GM18870 (cell line): ENCODE results near the gene DENND1A.

Source experiments
- ATAC-seq: cut with Tn5 transposase; IDR thresholded peaks from one replicate; pipeline ENCODE4 v1.9.1; 2021; ENCODE audit warnings: moderate library complexity; ENCODE audit not compliant: unreplicated experiment

The DENND1A gene

DNA sequence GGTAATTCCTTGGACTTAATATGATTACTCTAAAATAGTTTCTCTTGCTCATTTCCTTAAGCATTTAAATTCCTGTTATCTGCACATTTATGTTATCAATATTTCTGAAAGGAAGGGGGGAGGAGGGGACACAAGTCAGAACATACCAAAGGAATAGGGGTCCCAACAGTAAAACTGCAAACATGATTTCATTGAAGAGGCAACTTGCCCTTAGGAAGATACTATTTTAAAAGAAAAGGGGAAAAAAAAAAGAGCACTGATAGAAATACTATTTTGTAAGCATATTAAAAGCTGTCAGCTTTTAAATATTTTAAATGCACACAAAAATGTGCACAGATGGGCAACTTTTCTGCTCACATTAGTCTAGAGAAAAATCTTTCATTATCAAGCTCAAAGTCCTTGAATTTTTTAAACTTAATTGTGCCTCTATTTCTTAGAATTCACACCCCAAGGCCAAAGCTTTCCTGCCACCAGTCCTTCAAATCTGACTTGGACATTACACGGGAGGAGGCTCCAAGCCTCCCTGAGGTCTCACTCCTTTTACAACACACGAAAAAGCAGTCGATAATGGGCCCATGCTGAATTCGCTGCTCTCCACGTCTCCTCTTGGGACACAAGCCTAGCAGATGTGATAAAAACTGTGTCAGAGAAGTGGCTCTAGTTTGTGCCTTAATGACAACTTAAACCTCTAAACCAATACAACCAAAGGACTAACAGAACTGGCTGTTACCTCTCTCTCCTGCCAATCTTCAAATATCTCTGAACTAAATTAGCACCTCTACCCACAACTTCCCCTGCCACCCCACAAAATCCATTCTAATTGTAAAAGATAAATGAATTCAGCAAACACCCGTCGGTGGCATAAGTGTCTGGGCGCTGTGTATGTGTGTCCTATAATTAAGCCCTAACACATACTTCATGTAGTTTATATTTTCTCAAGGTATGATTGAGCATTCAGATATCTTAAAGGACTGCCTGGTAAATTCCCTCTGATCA lies 154.3 kb downstream of the DENND1A start:
- no peak for ATAC-seq

GRCh38 chr9:123773783-123774182 lies 156.1 kb downstream of the DENND1A start:
- ATAC-seq = no peak

DNA sequence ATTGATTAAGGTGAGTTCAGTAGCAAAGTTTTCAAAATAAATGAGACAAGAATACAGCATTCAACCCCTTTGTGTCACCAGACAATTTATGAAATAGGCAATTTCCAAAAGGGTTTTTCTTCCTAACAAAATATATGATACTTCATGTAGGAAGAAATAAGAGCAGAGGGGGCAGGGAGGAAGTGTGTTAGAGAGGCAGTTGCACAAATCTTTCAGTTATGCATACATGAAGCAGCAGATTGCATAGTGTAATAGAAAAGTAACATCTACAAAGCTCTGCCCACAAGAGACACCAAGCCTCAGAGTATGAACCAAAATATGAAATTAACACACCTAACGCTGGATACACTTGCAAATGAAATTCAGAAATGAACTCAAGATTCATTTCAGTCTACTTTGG lies 157.0 kb downstream of the DENND1A start:
- ATAC-seq = no peak

- no peak for ATAC-seq
Measured at GRCh38 chr9:123772374-123772773, 157.6 kb downstream of the DENND1A start.

DNA sequence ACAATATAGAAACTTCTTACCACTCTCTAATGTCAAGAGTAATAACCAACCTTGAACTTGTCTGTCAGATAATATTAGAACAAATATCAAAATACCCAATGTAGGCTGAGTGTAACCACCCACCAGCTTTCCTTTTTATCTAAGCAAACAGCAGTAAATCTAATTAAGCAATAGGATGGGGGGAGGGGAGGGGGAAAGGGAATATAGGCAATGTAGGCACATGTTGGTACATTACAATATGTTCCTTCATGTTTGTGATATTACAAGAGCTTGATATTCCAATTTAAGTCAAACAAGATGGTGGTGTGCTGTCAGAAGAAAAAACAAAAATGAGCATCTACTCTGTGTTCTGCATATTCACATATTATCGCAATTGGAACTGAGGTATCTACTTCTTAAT lies 158.2 kb downstream of the DENND1A start:
- no peak for ATAC-seq

GRCh38 chr9:123769719-123770118 lies 160.2 kb downstream of the DENND1A start:
- ATAC-seq = no peak

DNA sequence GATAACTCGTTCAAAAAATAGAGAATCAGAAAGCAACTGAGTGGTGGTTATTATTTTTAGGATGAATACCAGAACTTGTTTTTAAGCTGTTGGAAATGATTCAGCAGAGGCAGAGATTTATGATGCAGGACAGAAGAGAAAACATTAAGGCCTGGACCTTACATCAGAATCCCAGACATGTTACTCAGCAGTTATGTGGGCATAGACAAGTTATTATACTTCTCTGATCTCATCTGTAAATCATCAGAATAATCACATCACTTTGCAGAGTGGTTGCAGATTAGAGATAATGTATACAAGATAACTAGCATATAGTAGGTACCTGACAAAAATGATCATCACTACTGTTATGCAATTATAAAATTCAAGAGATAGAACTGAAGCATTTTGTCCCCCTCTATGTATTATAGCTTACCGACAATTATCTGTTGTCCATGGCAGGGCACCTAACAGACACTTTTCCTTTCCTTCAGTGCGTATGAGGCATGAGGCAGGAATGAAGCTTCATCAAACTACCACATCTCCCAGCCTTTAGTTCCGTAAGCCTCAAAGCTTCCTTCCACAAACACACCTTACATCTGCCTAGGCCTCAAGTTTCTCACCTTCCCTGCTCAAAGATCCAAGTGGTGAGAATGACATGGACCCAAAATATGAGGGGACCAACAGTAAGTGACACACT lies 165.9 kb downstream of the DENND1A start:
- no peak for ATAC-seq

DNA sequence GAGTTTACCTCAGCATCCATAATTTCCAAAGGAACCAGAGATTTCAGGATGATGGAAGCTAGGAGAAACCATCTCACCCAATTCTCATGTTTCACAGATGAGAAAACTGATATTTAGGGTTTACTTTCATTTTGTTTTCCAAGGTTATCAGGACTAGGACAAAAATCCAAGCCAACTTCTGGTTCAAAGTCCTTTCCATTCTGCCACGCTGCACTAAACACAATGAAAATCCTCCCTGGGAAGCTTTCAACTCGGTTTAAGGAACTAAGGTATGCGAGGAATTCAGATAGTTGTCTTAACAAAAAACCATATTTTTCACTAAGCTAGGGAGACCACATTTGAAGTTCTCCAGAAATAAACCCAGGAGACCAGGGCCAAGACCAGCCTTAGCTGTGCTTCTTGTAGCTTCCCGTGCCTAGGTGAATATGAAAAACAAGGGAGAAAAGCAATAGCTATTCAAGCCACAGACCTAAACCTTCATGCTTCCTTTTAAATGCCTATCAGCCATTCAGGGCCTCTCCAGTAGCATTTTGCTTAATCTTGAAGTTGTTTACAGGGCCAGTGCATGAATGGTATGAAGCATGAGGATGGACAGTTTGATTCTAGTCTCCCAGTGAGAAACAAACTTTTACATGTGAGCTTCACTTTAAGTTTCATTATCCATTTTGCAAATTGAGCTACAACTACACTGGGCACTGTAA lies 167.9 kb downstream of the DENND1A start:
- ATAC-seq = no peak

DNA sequence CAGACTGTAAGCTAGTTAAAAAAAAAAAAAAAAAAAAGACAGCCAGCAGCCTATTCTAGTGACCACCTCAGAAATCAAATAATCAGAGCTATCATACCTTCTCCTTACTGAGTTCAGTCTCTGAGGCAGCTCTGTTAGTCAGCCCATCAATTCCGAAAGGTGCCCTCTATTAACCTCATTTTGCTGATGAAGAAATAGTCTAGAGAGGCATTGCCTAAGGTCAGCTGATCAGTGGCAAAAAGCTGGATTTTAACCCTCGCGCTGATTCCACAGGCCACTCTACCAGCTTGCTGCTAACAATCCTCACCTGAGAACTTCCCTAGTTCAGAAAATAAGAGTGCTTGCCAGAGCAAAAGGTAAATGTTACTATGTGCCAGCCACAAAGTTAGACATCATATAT lies 172.0 kb downstream of the DENND1A start:
- ATAC-seq = no peak

DNA sequence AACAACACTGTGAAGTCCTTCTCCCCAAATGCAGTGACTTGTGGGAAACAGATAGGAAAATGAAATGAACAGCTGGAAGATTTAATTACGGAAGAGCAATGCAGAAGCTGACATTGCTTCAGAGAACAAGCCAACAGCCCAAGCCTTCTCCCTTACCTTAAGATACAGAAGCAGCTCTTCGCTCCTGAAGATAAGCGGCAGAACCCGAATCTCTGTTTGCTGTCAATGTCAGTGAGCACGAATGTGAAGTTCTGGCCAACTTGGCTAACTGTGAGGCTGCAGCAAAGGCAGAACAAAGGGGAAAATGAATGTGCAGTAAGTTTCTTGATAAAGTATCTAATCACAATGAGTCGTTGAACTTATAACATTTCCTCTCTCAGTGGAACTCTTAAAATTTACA lies 172.4 kb downstream of the DENND1A start:
- no peak for ATAC-seq

DNA sequence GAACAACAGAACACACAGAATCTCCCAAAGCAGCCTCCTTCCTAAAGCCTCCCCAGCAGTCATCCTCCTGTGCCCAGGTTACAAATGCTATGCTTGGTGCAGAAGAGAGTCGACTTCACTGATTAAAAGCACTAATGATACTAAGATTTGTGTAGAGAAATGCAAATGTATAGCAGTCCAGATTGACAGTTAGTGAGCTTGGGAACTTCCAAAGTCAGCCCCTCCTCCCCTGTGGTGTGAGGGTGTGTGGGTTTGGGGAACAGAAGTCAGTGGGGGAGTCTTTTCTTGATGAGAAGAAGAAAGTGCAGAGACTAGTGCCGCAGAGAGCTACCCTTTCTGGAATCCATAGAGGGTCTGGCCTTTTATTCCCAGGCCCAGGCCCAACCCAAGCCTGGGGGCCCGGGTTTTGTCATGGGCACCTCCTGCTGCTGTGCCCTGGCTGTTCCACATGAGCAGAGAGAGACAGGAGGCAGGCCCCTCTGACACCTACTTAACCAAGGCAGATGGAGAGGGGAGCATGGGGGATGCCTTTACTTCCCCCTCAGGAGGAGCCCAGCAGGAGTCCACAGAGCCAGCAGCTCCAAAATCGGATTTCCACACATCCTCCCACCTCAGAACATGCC lies 173.3 kb downstream of the DENND1A start:
- ATAC-seq = no peak

GRCh38 chr9:123753669-123754258 lies 176.2 kb downstream of the DENND1A start:
- no peak for ATAC-seq

DNA sequence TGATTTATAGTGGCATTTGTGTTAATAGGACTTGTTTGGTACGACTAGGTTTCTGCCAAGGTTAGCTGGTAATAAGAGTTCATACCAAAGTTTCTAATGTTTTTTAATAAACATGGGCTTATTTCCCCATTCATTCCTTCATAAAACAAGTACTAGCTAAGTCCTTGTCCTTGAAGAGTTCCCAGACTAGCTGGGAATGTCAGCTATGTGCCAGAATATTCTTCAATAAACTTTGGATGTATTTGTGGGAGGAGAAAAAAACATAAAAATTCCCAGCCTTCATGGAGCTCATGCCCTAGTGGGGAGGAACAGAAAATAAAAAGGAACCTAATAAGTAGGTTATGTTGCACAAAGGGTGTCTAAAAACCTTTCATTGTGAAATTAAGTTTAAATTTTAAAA lies 176.9 kb downstream of the DENND1A start:
- no peak for ATAC-seq

- peak; percentile 61 for ATAC-seq
Measured at GRCh38 chr9:123749580-123750202, 180.2 kb downstream of the DENND1A start.

DNA sequence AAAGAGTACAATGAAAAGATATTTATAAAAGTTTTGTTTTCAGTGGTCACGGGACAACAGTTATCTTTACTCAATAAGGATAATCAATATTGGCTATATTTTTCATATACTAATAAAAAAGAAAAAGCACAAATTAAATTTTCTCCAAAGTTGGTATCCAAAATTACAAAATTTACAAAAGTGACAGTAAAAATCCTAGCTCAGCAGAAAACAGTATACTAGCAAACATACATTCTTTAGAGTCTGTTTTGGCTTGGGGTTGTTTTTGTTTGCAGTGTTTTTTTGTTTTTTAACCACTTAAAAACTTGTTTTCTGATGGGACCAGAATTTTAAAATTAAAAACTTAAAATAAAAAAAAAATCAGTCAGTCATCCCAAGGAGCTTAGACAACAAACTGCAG lies 183.2 kb downstream of the DENND1A start:
- ATAC-seq = no peak

DNA sequence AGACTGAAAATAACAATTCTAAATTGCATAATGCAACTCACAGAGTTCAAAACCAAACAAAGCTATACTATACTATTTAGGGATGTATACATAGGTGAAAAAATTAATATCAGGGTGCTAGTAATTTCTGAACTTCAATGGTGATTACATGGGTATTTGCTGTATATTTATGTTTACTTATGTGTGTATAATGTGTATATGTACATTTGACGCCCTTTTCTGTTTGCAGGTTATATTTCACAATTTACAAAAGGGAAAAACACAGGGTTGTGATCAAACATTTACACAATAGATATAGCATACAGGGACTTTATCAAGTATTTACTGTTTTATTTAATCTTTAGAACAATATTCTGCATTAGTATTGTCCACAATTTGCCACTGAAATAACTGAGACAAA lies 184.0 kb downstream of the DENND1A start:
- ATAC-seq = no peak

- ATAC-seq = no peak
Measured at GRCh38 chr9:123745451-123745850, 184.5 kb downstream of the DENND1A start.

GRCh38 chr9:123743737-123744136 lies 186.2 kb downstream of the DENND1A start:
- ATAC-seq = no peak

- no peak for ATAC-seq
Measured at GRCh38 chr9:123742009-123742767, 187.7 kb downstream of the DENND1A start.

DNA sequence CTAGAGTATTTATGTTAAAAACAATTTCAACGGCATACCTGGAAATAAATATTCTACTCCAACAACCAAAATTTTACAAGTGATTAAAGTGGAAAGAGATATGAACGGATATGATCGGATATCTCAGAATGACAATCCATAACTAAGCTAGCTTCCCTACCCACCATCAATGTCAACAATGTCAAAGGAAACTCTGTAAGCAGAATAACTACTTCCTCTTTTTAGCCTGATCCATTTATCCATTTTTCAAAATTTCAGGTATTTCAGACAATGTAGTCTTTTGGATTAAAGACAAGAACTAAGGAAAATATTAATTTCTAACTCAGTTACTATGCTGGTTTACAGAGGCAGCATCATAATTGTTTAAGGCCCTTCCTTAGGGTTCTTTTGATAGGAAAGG lies 188.7 kb downstream of the DENND1A start:
- ATAC-seq = no peak
